NOMO-1 (cell line): ENCODE data around the gene ABCC1.
"Not testable (repeated sequence)": the region's sequence is repeated elsewhere in the genome, so short reads cannot be mapped to it uniquely, and the experiment has no call there.

Source experiments
- DNase-seq, 2 experiments: peaks; one replicate each; lab custom pipeline; 2025; ENCODE audit not compliant: unreplicated experiment in 2 of 2; lab: John Stamatoyannopoulos, UW

Gene ABCC1

DNA sequence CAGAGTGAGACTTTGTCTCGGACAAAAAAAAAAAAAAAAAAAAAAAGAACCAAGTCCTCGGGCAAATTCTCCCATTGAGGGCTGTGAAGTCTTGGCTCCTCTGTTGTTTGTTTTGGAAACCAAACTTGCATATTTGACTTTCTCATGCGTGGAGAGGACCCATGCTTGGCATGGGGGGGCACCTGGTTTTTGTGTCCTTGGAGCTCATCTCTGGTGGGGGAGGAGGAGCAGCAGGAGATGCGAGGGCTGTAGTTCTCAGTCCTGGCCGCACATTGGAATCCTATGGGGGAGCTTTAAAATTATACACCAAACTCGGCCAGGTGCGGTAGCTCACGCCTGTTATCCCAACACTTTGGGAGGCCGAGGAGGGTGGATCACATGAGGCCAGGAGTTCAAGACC is 199.3 kb downstream of the ABCC1 start:
- DNase-seq: no peak

- DNase-seq: no peak
Measured at GRCh38 chr16:16149710-16150116, 200.3 kb downstream of the ABCC1 start.

GRCh38 chr16:16150117-16150877 is 200.9 kb downstream of the ABCC1 start:
- no peak for DNase-seq

DNA sequence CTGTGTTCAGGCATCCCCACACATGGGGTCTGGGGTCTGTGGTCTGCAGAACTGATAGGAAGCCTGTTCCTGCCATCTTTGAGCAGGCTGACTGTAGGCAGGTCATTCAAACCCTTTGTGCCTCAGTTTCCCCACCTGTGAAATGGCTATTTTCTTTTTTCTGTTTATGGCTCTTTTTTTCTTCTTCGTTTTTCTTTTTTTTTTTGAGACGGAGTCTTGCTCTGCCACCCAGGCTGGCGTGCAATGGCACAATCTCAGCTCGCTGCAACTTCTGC is 201.4 kb downstream of the ABCC1 start:
- DNase-seq: no peak

DNA sequence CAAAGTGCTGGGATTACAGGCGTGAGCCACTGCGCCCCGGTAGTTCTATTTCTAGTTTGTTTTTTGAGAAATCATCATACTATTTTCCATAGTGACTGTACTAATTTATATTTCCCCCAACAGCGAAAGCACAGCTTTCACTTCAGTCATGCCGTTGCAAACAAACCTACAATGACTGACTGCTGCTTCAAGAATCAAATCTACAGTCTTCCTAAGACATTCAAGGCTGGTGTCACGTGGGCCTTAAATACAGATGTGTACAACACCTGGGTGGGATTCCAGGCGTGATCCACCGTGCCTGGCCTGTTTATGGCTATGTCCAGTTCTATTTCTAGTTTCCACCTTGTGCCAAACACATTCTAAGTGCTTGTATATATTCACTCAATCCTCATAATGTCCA is 201.9 kb downstream of the ABCC1 start:
- DNase-seq: no peak

DNA sequence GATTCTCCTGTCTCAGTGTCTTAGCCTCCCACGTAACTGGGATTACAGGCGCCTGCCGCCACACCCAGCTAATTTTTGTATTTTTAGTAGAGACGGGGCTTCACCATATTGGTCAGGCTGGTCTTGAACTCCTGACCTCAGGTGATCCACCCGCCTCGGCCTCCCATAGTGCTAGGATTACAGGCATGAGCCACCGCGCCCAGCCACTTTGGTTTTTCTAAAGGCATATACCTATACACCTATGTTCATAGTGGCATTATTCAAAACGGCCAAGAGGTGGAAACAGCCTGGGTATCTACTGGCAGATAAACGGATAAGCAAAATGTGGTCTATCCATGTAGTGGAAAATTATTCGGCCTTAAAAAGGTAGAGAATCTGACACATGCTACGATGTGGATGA is 203.6 kb downstream of the ABCC1 start:
- DNase-seq: not testable (repeated sequence)

DNA sequence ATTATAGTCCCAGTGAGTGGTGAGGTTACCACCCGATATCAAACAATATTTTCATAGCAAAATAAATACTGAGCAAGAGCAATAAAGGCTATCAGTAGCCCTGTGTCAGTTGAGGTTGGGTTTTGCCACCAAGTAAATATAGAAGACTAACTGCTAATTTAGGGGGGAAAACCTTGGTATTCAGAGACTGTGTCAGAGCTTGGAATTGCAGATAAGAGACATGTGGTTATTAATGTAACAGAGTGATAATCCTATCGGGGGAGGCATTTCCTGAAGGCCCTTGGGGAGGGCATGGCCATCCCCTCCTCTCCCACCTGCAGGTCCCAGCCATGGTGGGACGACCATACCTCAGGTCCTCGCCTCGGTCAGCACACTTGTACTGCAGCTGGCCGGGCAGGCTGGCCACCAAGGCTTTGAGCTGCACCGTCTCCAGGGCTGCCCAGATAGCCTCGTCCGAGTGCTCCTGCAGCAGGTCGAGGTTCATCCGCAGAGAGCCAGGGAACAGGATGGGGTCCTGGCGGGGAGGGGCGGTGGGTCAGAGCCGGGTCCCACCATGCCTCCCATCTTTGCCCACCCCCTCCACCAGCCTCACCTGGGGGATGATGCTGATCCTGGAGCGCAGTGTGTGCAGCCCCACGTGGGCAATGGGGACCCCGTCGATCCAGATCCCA is 205.0 kb downstream of the ABCC1 start:
- DNase-seq: no peak

- DNase-seq: no peak
Measured at GRCh38 chr16:16155234-16155633, 205.8 kb downstream of the ABCC1 start.

DNA sequence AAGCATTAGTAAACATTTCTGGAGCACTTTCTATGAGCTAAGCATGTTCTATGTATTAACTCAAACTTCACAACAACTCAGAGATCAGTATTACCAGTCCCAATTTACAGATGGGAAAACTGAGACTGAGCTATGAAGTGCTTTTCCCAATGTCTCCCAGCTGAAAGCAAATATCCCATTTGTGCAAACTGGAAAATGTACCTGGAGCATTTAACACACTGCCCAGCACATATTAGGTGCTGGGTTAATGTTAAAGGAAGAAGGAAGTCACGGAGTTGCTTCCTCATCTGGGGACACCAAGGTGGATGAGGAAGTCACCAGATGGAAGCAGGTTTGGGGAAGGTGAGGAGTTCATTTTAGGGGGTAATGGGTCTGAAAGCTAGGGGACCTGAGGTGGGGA is 207.8 kb downstream of the ABCC1 start:
- peak in 1 of 2 experiments; percentile 1 for DNase-seq

- DNase-seq: no peak
Measured at GRCh38 chr16:16158082-16158658, 208.8 kb downstream of the ABCC1 start.

GRCh38 chr16:16158741-16159374 is 209.4 kb downstream of the ABCC1 start:
- no peak for DNase-seq

DNA sequence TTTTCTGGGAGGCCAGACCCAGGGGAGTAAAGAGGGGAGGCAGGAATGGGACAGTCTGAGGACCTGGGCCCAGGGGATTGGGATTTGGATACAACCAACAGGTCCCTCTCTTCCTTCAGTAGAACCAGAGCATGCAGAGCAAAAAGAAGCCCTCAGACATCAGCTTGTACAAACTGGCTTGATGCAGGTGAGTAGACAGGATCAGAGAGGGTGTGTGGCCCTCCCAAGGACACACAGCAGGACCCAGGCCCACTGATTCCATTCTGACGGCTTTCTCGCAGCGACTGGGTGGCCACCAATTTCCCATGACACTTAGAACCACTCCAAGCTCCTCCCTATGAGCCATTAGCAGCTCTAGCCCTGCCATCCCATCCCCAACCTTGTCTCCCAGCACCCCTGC is 210.2 kb downstream of the ABCC1 start:
- no peak for DNase-seq

- no peak for DNase-seq
Measured at GRCh38 chr16:16161319-16161718, 211.9 kb downstream of the ABCC1 start.

- not testable (repeated sequence) for DNase-seq
Measured at GRCh38 chr16:16161840-16162239, 212.4 kb downstream of the ABCC1 start.

GRCh38 chr16:16162591-16162990 is 213.2 kb downstream of the ABCC1 start:
- no peak for DNase-seq

DNA sequence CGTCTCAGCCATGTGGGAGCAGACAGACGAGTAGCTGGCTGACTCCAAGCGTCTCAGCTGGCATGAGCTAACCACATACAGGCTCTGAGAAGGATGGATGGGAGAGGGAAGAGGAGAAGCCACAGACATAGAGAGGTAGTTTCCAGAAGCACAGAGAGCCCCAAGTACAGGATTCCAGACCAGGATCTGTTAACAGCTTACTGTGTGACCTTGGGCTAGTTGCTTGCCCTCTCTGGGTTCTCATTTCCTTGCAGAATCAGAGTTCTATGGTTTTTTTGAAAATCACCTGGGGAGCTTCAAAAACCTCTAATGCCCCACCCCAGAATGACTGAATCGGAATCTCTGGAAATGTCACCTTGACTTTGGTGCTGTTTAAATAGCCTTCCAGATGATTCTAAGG is 213.7 kb downstream of the ABCC1 start:
- no peak for DNase-seq

DNA sequence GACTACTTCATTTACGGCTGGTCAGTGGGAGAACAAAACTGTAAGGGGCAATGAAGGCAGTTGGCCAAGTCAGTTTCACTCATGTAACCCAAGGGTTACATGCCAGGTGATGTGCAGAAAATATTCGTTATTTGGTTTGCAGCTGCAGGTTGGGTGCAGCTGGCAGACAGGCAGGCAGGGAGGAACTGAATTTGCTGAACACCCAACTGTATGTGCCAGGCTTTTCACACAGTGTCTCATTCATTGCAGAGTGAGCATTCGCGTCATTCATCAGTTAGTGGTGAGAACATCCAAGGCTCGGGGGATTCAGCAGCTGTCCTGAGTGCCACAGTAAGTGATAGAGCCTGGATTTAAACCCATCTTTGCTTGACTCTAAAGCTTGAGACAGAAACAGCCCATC is 214.2 kb downstream of the ABCC1 start:
- no peak for DNase-seq

GRCh38 chr16:16164243-16164642 is 214.8 kb downstream of the ABCC1 start:
- no peak for DNase-seq

DNA sequence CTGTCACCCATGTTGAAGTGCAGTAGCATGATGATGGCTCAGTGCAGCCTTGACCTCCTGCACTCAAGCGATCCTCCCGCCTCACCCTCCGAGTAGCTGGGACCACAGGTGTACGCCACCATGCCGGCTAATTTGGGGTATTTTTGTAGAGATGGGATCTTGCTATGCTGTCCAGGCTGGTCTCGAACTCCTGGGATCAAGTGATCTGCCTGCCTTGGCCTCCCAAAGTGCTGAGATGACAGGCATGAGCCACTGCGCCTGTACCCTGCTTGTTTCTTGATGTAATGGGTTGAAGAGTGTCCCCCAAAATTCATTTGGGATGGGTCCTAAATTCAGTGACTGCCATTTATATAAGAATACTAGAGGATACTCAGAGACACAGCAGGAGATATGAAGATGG is 216.7 kb downstream of the ABCC1 start:
- DNase-seq: no peak

GRCh38 chr16:16166949-16167348 is 217.5 kb downstream of the ABCC1 start:
- no peak for DNase-seq

DNA sequence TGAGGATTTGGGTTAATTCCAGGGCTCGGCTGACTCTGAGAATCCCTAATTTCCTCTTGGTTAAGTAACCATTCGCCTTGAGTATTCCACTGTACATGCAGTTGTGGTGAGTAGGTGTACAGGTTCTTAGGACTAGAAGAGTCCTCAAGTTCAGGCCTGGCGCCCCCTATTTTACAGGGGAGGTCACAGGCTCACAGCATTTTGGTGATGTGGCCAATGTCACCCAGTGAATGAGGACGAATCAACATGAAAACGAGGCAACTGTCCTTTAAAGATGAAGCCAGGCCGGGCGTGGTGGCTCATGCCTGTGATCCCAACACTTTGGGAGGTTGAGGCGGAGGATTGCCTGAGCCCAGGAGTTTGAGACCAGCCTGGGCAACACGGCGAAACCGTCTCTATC is 218.5 kb downstream of the ABCC1 start:
- DNase-seq: no peak

DNA sequence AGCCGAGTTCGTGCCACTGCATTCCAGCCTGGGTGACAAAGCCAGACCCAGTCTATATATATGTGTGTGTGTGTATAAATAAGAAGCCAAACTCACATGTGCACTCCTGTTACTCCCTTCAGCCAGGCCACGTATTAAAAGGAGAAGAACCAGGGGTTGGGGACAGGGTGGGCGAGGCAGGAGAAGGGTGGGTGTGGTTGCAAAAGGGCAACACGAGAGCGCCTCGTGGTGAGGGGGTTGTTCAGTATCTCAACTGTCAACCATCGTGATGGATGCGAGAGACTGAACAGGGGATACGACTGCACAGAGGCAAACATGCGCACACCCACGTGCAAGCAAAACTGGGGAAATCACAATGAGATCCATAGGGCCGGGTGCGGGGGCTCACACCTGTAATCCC is 219.0 kb downstream of the ABCC1 start:
- no peak for DNase-seq
